Peyer's patch (tissue), 4 donors: ENCODE data around the gene CACNB1. TPM values are rescaled to one million over a fixed set of nuclear protein-coding genes. Genes with fewer than 3 reads are reported as not detected.
A peak's percentile ranks its signal among the peaks of the same experiment; 100 is the strongest.

Source experiments
- DNase-seq, 3 donors: peaks; one replicate each; pipeline ENCODE4 v3.0.0-alpha.2; 2017 to 2019
- H3K27ac ChIP-seq, 4 donors: fragments of 200-600 bp; sonication (generic); one replicate each; pipeline ENCODE4 v1.5.1; 2016 to 2019
- H3K27me3 ChIP-seq, 2 donors: fragments of 200-600 bp; sonication (generic); one replicate each; pipeline ENCODE4 v1.5.1; 2019
- H3K36me3 ChIP-seq, 3 donors: fragments of 200-600 bp; sonication (generic); one replicate each; pipeline ENCODE4 v1.5.1; 2016 to 2019
- H3K4me1 ChIP-seq, 4 donors: fragments of 200-600 bp; sonication (generic); one replicate each; pipeline ENCODE4 v1.5.1; 2016 to 2019
- H3K4me3 ChIP-seq, 4 donors: fragments of 200-600 bp; sonication (generic); 1 replicate in 3 of 4; 2 replicates in 1 of 4; pipeline ENCODE4 v1.5.1; 2016 to 2019; ENCODE audit warnings: mild to moderate bottlenecking in 1 of 4
- H3K9me3 ChIP-seq, 4 donors: fragments of 200-600 bp; sonication (generic); one replicate each; pipeline ENCODE4 v1.5.1; 2016 to 2019; ENCODE audit warnings: mild to moderate bottlenecking in 1 of 4
- CTCF ChIP-seq, 6 experiments: fragments of 450-650 bp in 4 of 6; fragments of 200-600 bp in 2 of 6; sonication (generic) in 1 of 6; IDR thresholded peaks; one replicate each; pipeline ENCODE4 v1.5.1; 2017 to 2019; ENCODE audit warnings: antibody characterized with exemption in 6 of 6, mild to moderate bottlenecking in 3 of 6, moderate library complexity in 1 of 6
- POLR2A ChIP-seq, 2 donors: fragments of 450-650 bp; IDR thresholded peaks; one replicate each; pipeline ENCODE4 v1.5.1; 2017; ENCODE audit warnings: antibody characterized with exemption in 2 of 2, mild to moderate bottlenecking in 2 of 2, moderate library complexity in 2 of 2
- total RNA-seq, 4 donors: library from RNA; depleted of rRNA; stranded (reverse); fragments of >200 nt; gene quantifications; one replicate each; pipeline ENCODE4 v1.1.0, GENCODE V29; 2016

Gene CACNB1
- total RNA-seq, 4 donors from 2014 or later: 2.5 to 5.0 (median 2.8) TPM

- TF ChIP-seq POLR2A (IDR thresholded peaks at IDR 0.05) (no peak), CTCF (IDR thresholded peaks at IDR 0.05) (no peak)
- H3K27me3 ChIP-seq: no peaks in the 10 kb centered on the region
These were observed 21.4 kb upstream of the CACNB1 start for GRCh38 chr17:39218906-39219305.

GRCh38 chr17:39217734-39218369, 20.4 kb upstream of the CACNB1 start:
- H3K9me3 ChIP-seq: peaks cover 0 to 6% (median 0%) of the 10 kb centered on the region in 4 donors
- no peak overlapping the region for H3K27ac ChIP-seq
- H3K4me1 ChIP-seq: no peaks in the 10 kb centered on the region
- TF ChIP-seq CTCF (IDR thresholded peaks at IDR 0.05): no peak
- TF ChIP-seq POLR2A (IDR thresholded peaks at IDR 0.05): no peak
- H3K36me3 ChIP-seq: no peaks in the 10 kb centered on the region
- H3K4me3 ChIP-seq: no peak overlapping the region
- H3K27me3 ChIP-seq: no peaks in the 10 kb centered on the region
- peak in 1 of 3 donors; percentile 45 for DNase-seq

More at GRCh38 chr17:39218906-39219305, 21.4 kb upstream of the CACNB1 start:
- DNase-seq: no peak
- Histone ChIP-seq H3K27ac (no peak overlapping the region), H3K4me1 (no peaks in the 10 kb centered on the region), H3K36me3 (no peaks in the 10 kb centered on the region), H3K4me3 (no peak overlapping the region), H3K9me3 (peaks cover 0 to 6% (median 0%) of the 10 kb centered on the region in 4 donors)

- no peak overlapping the region for H3K4me3 ChIP-seq
- peaks cover 0 to 12% of the 10 kb centered on the region in 2 donors for H3K27me3 ChIP-seq
- H3K9me3 ChIP-seq: peaks cover 0 to 6% (median 0%) of the 10 kb centered on the region in 4 donors
- H3K36me3 ChIP-seq: no peaks in the 10 kb centered on the region
- H3K27ac ChIP-seq: no peak overlapping the region
- H3K4me1 ChIP-seq: peaks cover 0 to 16% (median 13%) of the 10 kb centered on the region in 4 donors
- no peak for DNase-seq
- TF ChIP-seq POLR2A (IDR thresholded peaks at IDR 0.05) (no peak), CTCF (IDR thresholded peaks at IDR 0.05) (no peak)
These were observed 16.4 kb upstream of the CACNB1 start for GRCh38 chr17:39213852-39214251.

- H3K9me3 ChIP-seq: peaks cover 0 to 6% (median 0%) of the 10 kb centered on the region in 4 donors
- no peaks in the 10 kb centered on the region for H3K36me3 ChIP-seq
- no peak for TF ChIP-seq CTCF (IDR thresholded peaks at IDR 0.05)
- TF ChIP-seq POLR2A (IDR thresholded peaks at IDR 0.05): no peak
- no peak overlapping the region for H3K27ac ChIP-seq
- no peak overlapping the region for H3K4me3 ChIP-seq
- DNase-seq: no peak
- peaks cover 0 to 24% (median 20%) of the 10 kb centered on the region in 4 donors for H3K4me1 ChIP-seq
- peaks cover 0 to 12% of the 10 kb centered on the region in 2 donors for H3K27me3 ChIP-seq
These were observed 15.5 kb upstream of the CACNB1 start for GRCh38 chr17:39212841-39213480.

GRCh38 chr17:39212195-39212810, 14.8 kb upstream of the CACNB1 start:
- DNase-seq: no peak
- no peak overlapping the region for H3K4me3 ChIP-seq
- peaks cover 0 to 1% (median 0%) of the 10 kb centered on the region in 4 donors for H3K9me3 ChIP-seq
- H3K27me3 ChIP-seq: peaks cover 0 to 12% of the 10 kb centered on the region in 2 donors
- TF ChIP-seq CTCF (IDR thresholded peaks at IDR 0.05) (no peak), POLR2A (IDR thresholded peaks at IDR 0.05) (no peak)
- no peak overlapping the region for H3K27ac ChIP-seq
- H3K4me1 ChIP-seq: peaks cover 0 to 25% (median 20%) of the 10 kb centered on the region in 4 donors
- no peaks in the 10 kb centered on the region for H3K36me3 ChIP-seq
